H9 (cell line): ENCODE measurements around the gene ASXL1. TPM values are rescaled to one million over a fixed set of nuclear protein-coding genes. Genes with fewer than 3 reads are reported as not detected.

Source experiments
- DNase-seq: peaks from one replicate; pipeline ENCODE4 v3.0.0-alpha.2; 2017
- H2AFZ ChIP-seq: one replicate; pipeline ENCODE4 v1.6.1; 2013; ENCODE audit warnings: mild to moderate bottlenecking, low read length, control low read depth, moderate library complexity
- H2AK5ac ChIP-seq: 2 replicates; pipeline ENCODE4 v1.6.1; 2013; ENCODE audit warnings: low read length, control low read depth, mixed read lengths; ENCODE audit not compliant: insufficient read length
- H2BK120ac ChIP-seq: one replicate; pipeline ENCODE4 v1.6.1; 2013; ENCODE audit warnings: low read depth, mild to moderate bottlenecking, low read length, control low read depth, inconsistent platforms; ENCODE audit not compliant: poor library complexity, severe bottlenecking
- H2BK12ac ChIP-seq: 2 replicates; pipeline ENCODE4 v1.6.1; 2013; ENCODE audit warnings: low read length, control low read depth, mixed read lengths, low read depth; ENCODE audit not compliant: insufficient read length
- H2BK15ac ChIP-seq: 2 replicates; pipeline ENCODE4 v1.6.1; 2013; ENCODE audit warnings: low read depth, low read length, control low read depth
- H2BK20ac ChIP-seq: one replicate; pipeline ENCODE4 v1.6.1; 2013; ENCODE audit warnings: low read depth, mild to moderate bottlenecking, low read length, control low read depth, inconsistent platforms; ENCODE audit not compliant: poor library complexity, severe bottlenecking
- H2BK5ac ChIP-seq: 2 replicates; pipeline ENCODE4 v1.6.1; 2013; ENCODE audit warnings: low read length, control low read depth, mixed read lengths; ENCODE audit not compliant: insufficient read length
- H3K14ac ChIP-seq: 2 replicates; pipeline ENCODE4 v1.6.1; 2013; ENCODE audit warnings: low read length, control low read depth; ENCODE audit not compliant: insufficient read depth
- H3K18ac ChIP-seq: 2 replicates; pipeline ENCODE4 v1.6.1; 2013; ENCODE audit warnings: low read depth, mild to moderate bottlenecking, mixed read lengths, low read length, control low read depth; ENCODE audit not compliant: insufficient read length
- H3K23ac ChIP-seq: 2 replicates; pipeline ENCODE4 v1.6.1; 2013; ENCODE audit warnings: low read length, control low read depth, mixed read lengths, low read depth; ENCODE audit not compliant: insufficient read length
- H3K23me2 ChIP-seq: 2 replicates; pipeline ENCODE4 v1.6.1; 2013; ENCODE audit warnings: low read depth, mild to moderate bottlenecking, mixed read lengths, low read length, control low read depth; ENCODE audit not compliant: insufficient read length, poor library complexity, severe bottlenecking
- H3K27ac ChIP-seq: 2 replicates; pipeline ENCODE4 v1.5.1; 2013; ENCODE audit warnings: low read length, control low read depth, mixed read lengths, low read depth; ENCODE audit not compliant: insufficient read length
- H3K27me3 ChIP-seq: 2 replicates; pipeline ENCODE4 v1.6.1; 2013; ENCODE audit warnings: low read length, control low read depth, inconsistent platforms; ENCODE audit not compliant: insufficient read depth
- H3K4ac ChIP-seq: 2 replicates; pipeline ENCODE4 v1.6.1; 2013; ENCODE audit warnings: low read depth, mild to moderate bottlenecking, control low read depth, inconsistent platforms, low read length, moderate library complexity
- H3K4me1 ChIP-seq: 2 replicates; pipeline ENCODE4 v1.6.1; 2013; ENCODE audit warnings: low read length, control low read depth, inconsistent platforms; ENCODE audit not compliant: insufficient read depth
- H3K4me2 ChIP-seq: 2 replicates; pipeline ENCODE4 v1.6.1; 2013; ENCODE audit warnings: low read length, control low read depth, mixed read lengths; ENCODE audit not compliant: insufficient read length, insufficient read depth
- H3K56ac ChIP-seq: 2 replicates; pipeline ENCODE4 v1.6.1; 2013; ENCODE audit warnings: low read depth, mild to moderate bottlenecking, mixed read lengths, low read length, control low read depth; ENCODE audit not compliant: insufficient read length
- H3K79me1 ChIP-seq: 2 replicates; pipeline ENCODE4 v1.6.1; 2013; ENCODE audit warnings: low read depth, mild to moderate bottlenecking, moderate library complexity, low read length, control low read depth, inconsistent platforms; ENCODE audit not compliant: insufficient read depth, poor library complexity, severe bottlenecking
- H3K79me2 ChIP-seq: 2 replicates; pipeline ENCODE4 v1.6.1; 2013; ENCODE audit warnings: low read length, control low read depth, inconsistent platforms; ENCODE audit not compliant: insufficient read depth
- H3K9ac ChIP-seq: 2 replicates; pipeline ENCODE4 v1.6.1; 2013; ENCODE audit warnings: low read length, control low read depth, mixed read lengths; ENCODE audit not compliant: insufficient read length; ENCODE audit errors: extremely low read depth
- H3K9me3 ChIP-seq: one replicate; pipeline ENCODE4 v1.6.1; 2013; ENCODE audit warnings: low read depth, low read length, inconsistent platforms; ENCODE audit not compliant: control insufficient read depth
- H3T11ph ChIP-seq: one replicate; pipeline ENCODE4 v1.6.1; 2013; ENCODE audit warnings: mild to moderate bottlenecking, low read length, control low read depth, inconsistent platforms
- H4K20me1 ChIP-seq: one replicate; pipeline ENCODE4 v1.6.1; 2013; ENCODE audit not compliant: control insufficient read depth, insufficient read length, insufficient read depth
- H4K5ac ChIP-seq: 2 replicates; pipeline ENCODE4 v1.6.1; 2013; ENCODE audit warnings: low read depth, mild to moderate bottlenecking, mixed read lengths, low read length, control low read depth; ENCODE audit not compliant: insufficient read length
- H4K8ac ChIP-seq: replicated peaks from 2 replicates; pipeline ENCODE4 v1.6.1; 2013; ENCODE audit warnings: low read length, control low read depth, mixed read lengths, low read depth; ENCODE audit not compliant: insufficient read length
- H4K91ac ChIP-seq: 2 replicates; pipeline ENCODE4 v1.6.1; 2013; ENCODE audit warnings: low read depth, mild to moderate bottlenecking, moderate library complexity, mixed read lengths, low read length, control low read depth; ENCODE audit not compliant: insufficient read length
- H3K27ac Mint-ChIP-seq, 3 experiments: 2 replicates in 2 of 3; 3 replicates in 1 of 3; pipeline ENCODE4 v1.8.0; 2020 to 2021; ENCODE audit warnings: mixed read lengths in 3 of 3, mild to moderate bottlenecking in 1 of 3, moderate library complexity in 1 of 3
- H3K27me3 Mint-ChIP-seq: 2 replicates; pipeline ENCODE4 v1.8.0; 2021; ENCODE audit warnings: low read depth, mild to moderate bottlenecking, moderate library complexity, mixed read lengths
- H3K36me3 Mint-ChIP-seq, 3 experiments: 2 replicates in 2 of 3; 3 replicates in 1 of 3; pipeline ENCODE4 v1.8.0; 2020 to 2021; ENCODE audit warnings: low read depth in 3 of 3, mixed read lengths in 3 of 3; ENCODE audit not compliant: insufficient read depth in 1 of 3
- H3K4me1 Mint-ChIP-seq, 2 experiments: 2 replicates each; pipeline ENCODE4 v1.8.0; 2020; ENCODE audit warnings: mixed read lengths in 2 of 2
- H3K4me3 Mint-ChIP-seq, 2 experiments: 2 replicates in 1 of 2; 3 replicates in 1 of 2; pipeline ENCODE4 v1.8.0; 2020 to 2021; ENCODE audit warnings: mild to moderate bottlenecking in 2 of 2, mixed read lengths in 2 of 2, moderate library complexity in 1 of 2
- H3K9me3 Mint-ChIP-seq, 2 experiments: 2 replicates in 1 of 2; 3 replicates in 1 of 2; pipeline ENCODE4 v1.8.0; 2020; ENCODE audit warnings: mild to moderate bottlenecking in 2 of 2, mixed read lengths in 2 of 2, moderate library complexity in 1 of 2
- CTCF ChIP-seq: fragments of 200-600 bp; sonication (generic); conservative IDR thresholded peaks from 3 replicates; pipeline ENCODE4 v1.8.0; 2021; ENCODE audit warnings: antibody characterized with exemption, mild to moderate bottlenecking
- WGBS: extraction: QIAGEN DNeasy Blood & Tissue Kit; methylation state at CpG from one replicate; pipeline ENCODE4 v1.1.7; 2013; ENCODE audit warnings: missing lambda C conversion rate, low lambda C conversion rate, mixed read lengths; ENCODE audit not compliant: insufficient read length; ENCODE audit errors: extremely low coverage; 5-methylcytosine and 5-hydroxymethylcytosine counted together
- total RNA-seq: library from RNA; stranded (reverse); gene quantifications from 2 replicates; pipeline ENCODE4 v1.2.1, GENCODE V29; 2021

ASXL1 gene
- total RNA-seq, 1 experiment from 2014 or later, result 39.5 TPM

- Histone ChIP-seq H3K23me2 (peaks cover 4% of the 10 kb centered on the region), H3K14ac (no peak overlapping the region), H4K91ac (no peak overlapping the region), H3K18ac (no peak overlapping the region), H4K20me1 (no peaks in the 10 kb centered on the region), H3K56ac (no peak overlapping the region), H3K4ac (no peak overlapping the region), H2BK120ac (no peak overlapping the region), H3K27me3 (no peaks in the 10 kb centered on the region), H3K9me3 (no peaks in the 10 kb centered on the region), H3K79me1 (peaks cover 2% of the 10 kb centered on the region), H2BK20ac (no peak overlapping the region), H3K79me2 (peaks cover 31% of the 10 kb centered on the region; the same call in 1 of the 2 replicates), H2BK12ac (no peak overlapping the region), H2BK5ac (no peak overlapping the region), H3K4me2 (no peak overlapping the region), H3T11ph (no peak overlapping the region), H2BK15ac (no peak overlapping the region), H3K9ac (no peak overlapping the region), H3K4me1 (peaks cover 8% of the 10 kb centered on the region; the same call in 1 of the 2 replicates), H3K23ac (no peak overlapping the region), H3K27ac (no peak overlapping the region), H2AFZ (no peak overlapping the region), H2AK5ac (no peak overlapping the region), H4K8ac (no peak overlapping the region), H4K5ac (no peak overlapping the region)
- no peak for DNase-seq
- no peak overlapping the region for H3K27ac Mint-ChIP-seq
- H3K27me3 Mint-ChIP-seq, result no peaks in the 10 kb centered on the region; the same call in none of the 2 replicates
- H3K4me1 Mint-ChIP-seq, result peaks cover 62 to 66% of the 10 kb centered on the region in 2 experiments
- TF ChIP-seq CTCF, result no peak
- WGBS, result no CpG with 5 or more reads among the region's 7 CpGs
- no peaks in the 10 kb centered on the region for H3K9me3 Mint-ChIP-seq
- H3K36me3 Mint-ChIP-seq, result peaks cover 2% of the 10 kb centered on the region in 3 experiments; a peak in 5 of 7 replicates
- H3K4me3 Mint-ChIP-seq, result no peak overlapping the region
These were observed 120.4 kb downstream of the ASXL1 start for GRCh38 chr20:32478576-32478975.
